Uterus (tissue), 4 donors: Measurements from ENCODE around the gene TPPP. TPM values are rescaled to one million over a fixed set of nuclear protein-coding genes. Genes with fewer than 3 reads are reported as not detected.

ENCODE experiments used
- DNase-seq, 2 donors: peaks; one replicate each; pipeline ENCODE4 v3.0.0-alpha.2; 2019 to 2020
- H3K27ac ChIP-seq, 2 donors: fragments of 200-600 bp; sonication (generic); 1 replicate in 1 of 2; 2 replicates in 1 of 2; pipeline ENCODE4 v1.5.1; 2016 to 2018
- H3K27me3 ChIP-seq, 2 donors: fragments of 200-600 bp; sonication (generic); one replicate each; pipeline ENCODE4 v1.5.1; 2018 to 2019; ENCODE audit warnings: control low read depth in 1 of 2
- H3K36me3 ChIP-seq, 2 donors: fragments of 200-600 bp; sonication (generic); one replicate each; pipeline ENCODE4 v1.5.1; 2019; ENCODE audit warnings: control low read depth in 1 of 2
- H3K4me1 ChIP-seq, 2 donors: fragments of 200-600 bp; sonication (generic); one replicate each; pipeline ENCODE4 v1.5.1; 2018 to 2019; ENCODE audit warnings: control low read depth in 1 of 2
- H3K4me3 ChIP-seq, 2 donors: fragments of 200-600 bp; sonication (generic); 1 replicate in 1 of 2; 2 replicates in 1 of 2; pipeline ENCODE4 v1.5.1; 2018 to 2019; ENCODE audit warnings: mild to moderate bottlenecking in 1 of 2
- H3K9me3 ChIP-seq, 2 donors: fragments of 200-600 bp; sonication (generic); one replicate each; pipeline ENCODE4 v1.5.1; 2019; ENCODE audit warnings: control low read depth in 1 of 2
- POLR2A ChIP-seq, 2 donors: fragments of 450-650 bp; IDR thresholded peaks; one replicate each; pipeline ENCODE4 v1.6.1; 2016; ENCODE audit warnings: antibody characterized with exemption in 2 of 2, mild to moderate bottlenecking in 1 of 2, moderate library complexity in 1 of 2
- intact Hi-C: fragments of 100-400 bp; cut with DNase I; formaldehyde crosslinking; loops from one replicate; pipeline ENCODE4 v1.15.1; 2023; ENCODE audit warnings: low total_unique reads
- total RNA-seq, 4 donors: library from RNA; depleted of rRNA in 3 of 4; stranded (reverse); fragments of >200 nt in 3 of 4; gene quantifications; one replicate each; pipeline versions ENCODE4 v1.1.0 to v1.2.4, GENCODE V29; 2014 to 2023
- TF ChIP-seq, protein P1 (sequence below), 4 experiments: fragments of 200-600 bp in 2 of 4; fragments of 450-650 bp in 2 of 4; sonication (generic) in 2 of 4; IDR thresholded peaks; one replicate each; pipeline ENCODE4 v1.5.1; 2016 to 2019; ENCODE audit warnings: antibody characterized with exemption in 4 of 4, mild to moderate bottlenecking in 2 of 4, moderate library complexity in 1 of 4
- donor health status: DM: yes; HTN: yes; CAD: no.

TPPP gene
- total RNA-seq, 4 donors from 2014 or later = 0.26 to 8.0 (median 1.0) TPM

DNA sequence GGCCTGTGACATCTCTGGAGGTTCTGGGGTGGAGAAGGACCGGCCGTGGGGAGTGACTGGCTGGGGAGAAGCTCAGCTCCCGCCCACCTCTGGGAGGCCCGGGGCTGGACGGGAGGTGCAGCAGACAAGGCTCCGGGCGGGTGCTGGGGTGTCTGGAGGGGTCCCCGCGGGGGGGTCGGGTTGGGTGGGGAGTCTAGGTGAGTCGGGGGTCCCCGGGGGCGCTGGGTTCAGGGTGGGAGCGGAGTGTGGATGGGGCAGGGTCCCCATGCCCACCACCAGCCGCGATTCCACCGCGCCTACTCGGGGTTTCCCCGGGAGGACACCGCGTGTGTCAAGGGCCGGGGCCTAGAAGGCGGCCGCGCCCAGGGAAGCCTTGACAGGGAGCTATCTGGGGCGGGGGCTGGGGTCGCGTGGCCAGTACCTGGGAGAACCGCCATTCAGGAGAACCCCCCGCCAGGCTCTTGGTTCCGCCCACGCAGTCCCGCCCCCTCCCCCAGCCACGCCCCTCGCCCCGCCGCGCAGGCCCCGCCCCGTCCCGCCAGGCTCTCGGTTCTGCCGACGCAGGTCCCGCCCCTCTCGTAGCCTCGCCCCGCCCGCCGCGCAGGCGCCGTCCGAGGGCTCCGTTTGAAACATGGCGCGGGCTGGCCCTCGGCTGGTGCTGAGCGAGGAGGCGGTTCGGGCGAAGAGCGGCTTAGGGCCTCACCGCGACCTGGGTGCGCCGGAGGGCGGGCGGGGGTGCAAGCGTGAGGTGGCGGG, 81.2 kb downstream of the TPPP start, which contains the start of gene CEP72:
CEP72 (plus strand) TSS at position 610 of the 756 bp plus-strand sequence; CDS start at position 632, 22 bp downstream.
- H3K4me1 ChIP-seq = no peaks in the 10 kb centered on the region
- peak within 1 kb of the TSS; percentile 51 to 69 for H3K4me3 ChIP-seq
- peak; percentile 87 to 90 for DNase-seq
- TF ChIP-seq POLR2A (IDR thresholded peaks at IDR 0.05) = no peak
- TF ChIP-seq, protein P1, sequence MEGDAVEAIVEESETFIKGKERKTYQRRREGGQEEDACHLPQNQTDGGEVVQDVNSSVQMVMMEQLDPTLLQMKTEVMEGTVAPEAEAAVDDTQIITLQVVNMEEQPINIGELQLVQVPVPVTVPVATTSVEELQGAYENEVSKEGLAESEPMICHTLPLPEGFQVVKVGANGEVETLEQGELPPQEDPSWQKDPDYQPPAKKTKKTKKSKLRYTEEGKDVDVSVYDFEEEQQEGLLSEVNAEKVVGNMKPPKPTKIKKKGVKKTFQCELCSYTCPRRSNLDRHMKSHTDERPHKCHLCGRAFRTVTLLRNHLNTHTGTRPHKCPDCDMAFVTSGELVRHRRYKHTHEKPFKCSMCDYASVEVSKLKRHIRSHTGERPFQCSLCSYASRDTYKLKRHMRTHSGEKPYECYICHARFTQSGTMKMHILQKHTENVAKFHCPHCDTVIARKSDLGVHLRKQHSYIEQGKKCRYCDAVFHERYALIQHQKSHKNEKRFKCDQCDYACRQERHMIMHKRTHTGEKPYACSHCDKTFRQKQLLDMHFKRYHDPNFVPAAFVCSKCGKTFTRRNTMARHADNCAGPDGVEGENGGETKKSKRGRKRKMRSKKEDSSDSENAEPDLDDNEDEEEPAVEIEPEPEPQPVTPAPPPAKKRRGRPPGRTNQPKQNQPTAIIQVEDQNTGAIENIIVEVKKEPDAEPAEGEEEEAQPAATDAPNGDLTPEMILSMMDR (IDR thresholded peaks at IDR 0.05) = no peak
- intact Hi-C loops = no loop called here
- no peaks in the 10 kb centered on the region for H3K9me3 ChIP-seq
- H3K27ac ChIP-seq = peak within 1 kb of the TSS in 1 of 2 donors; percentile 13
- H3K27me3 ChIP-seq = no peaks in the 10 kb centered on the region
- H3K36me3 ChIP-seq = no peaks in the 10 kb centered on the region

DNA sequence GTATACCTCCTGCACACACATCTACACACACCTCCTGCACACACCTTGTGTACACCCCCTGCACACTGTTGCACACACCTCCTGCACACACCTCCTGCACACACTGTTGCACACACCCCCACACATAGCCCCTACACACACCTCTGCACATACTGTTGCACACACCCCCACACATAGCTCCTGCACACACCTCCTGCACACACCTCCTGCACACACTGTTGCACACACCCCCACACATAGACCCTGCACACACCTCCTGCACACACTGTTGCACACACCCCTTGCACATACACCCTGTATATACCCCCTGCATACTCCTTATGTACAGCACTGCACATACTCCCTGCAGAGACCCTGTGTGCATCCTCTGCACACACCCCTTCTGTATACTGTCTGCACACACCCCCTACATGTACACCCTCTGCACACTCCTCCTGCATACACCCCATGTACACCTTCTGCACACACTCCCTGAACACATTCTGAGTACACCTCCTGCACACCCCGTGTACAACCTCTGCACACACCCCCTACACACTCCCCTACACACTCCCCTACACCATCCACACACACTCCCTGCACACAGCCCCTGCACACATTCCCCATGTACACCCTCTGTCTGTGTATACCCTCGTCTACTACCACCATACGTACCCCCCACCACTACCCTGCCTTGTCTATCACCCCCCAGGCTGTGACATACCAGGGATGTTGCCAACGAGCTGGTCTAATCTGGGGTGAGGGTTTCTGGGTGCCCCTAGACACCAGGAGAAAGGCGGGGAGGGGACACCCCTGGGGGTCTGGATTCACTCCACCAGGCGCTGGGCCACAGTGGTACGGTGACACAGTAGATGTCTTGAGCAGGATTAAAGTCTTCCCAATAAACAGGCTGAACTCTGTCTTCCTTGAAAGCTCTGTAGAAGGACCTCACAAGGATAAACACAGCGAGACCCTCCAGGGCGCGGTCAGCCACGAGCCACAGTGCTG, 82.1 kb downstream of the TPPP start:
- H3K27ac ChIP-seq = no peak overlapping the region
- no peaks in the 10 kb centered on the region for H3K36me3 ChIP-seq
- H3K9me3 ChIP-seq = no peaks in the 10 kb centered on the region
- intact Hi-C loops = no loop called here
- peak overlapping the region; percentile 51 to 69 for H3K4me3 ChIP-seq
- no peak for TF ChIP-seq POLR2A (IDR thresholded peaks at IDR 0.05)
- H3K27me3 ChIP-seq = no peaks in the 10 kb centered on the region
- DNase-seq = no peak
- no peaks in the 10 kb centered on the region for H3K4me1 ChIP-seq

DNA sequence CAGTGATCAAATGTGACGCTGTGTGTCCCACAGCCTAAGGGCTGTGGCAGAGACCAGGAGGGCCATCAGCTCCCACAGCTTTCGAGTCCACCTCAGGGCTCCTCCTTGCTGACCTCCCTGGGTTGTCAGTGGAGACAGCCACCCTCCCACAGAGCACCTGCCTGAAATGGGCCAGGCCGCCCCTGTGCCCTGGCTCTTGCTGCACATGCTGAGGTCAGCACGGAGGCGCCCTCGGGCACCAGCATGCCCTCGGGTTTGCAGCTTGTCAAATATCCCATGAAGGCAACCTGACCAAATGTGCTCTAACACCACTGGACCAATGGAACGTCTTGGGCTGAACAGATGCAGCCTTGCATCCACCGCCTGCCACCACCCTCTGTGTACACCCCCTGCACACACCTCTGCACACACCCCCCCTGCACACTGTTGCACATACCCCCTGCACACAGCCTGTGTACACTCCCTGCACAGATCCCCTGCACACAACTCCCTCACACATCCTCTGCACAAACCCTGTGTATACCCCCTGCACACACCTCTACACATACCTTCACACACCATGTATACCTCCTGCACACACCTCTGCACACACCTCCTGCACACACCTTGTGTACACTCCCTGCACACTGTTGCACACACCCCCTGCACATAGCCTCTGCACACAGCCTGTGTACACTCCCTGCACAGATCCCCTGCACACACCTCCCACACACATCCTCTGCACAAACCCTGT, 83.0 kb downstream of the TPPP start:
- no peaks in the 10 kb centered on the region for H3K27me3 ChIP-seq
- no peaks in the 10 kb centered on the region for H3K9me3 ChIP-seq
- no peak overlapping the region for H3K4me3 ChIP-seq
- intact Hi-C loops = no loop called here
- H3K4me1 ChIP-seq = no peaks in the 10 kb centered on the region
- TF ChIP-seq, protein P1 (IDR thresholded peaks at IDR 0.05) = no peak
- no peak for TF ChIP-seq POLR2A (IDR thresholded peaks at IDR 0.05)
- no peak for DNase-seq
- H3K27ac ChIP-seq = no peak overlapping the region
- H3K36me3 ChIP-seq = no peaks in the 10 kb centered on the region

Other genes with a start within 250 kb of the TPPP start
- gene SLC9A3, start 168.9 kb downstream of the TPPP start, total RNA-seq = 1 to 10 TPM in 3 of 4 donors, under 1 TPM in 1; 0.29 to 3.9 (median 2.6) TPM
- gene CEP72, start 81.0 kb downstream of the TPPP start, total RNA-seq = 10 to 100 TPM in 1 of 4 donors, 1 to 10 TPM in 2, under 1 TPM in 1; 0.26 to 11.9 (median 4.9) TPM
- gene ZDHHC11B, start 91.4 kb upstream of the TPPP start, total RNA-seq = 10 to 100 TPM in 1 of 4 donors, 1 to 10 TPM in 1, under 1 TPM in 2; under 0.01 to 15.1 (median 1.5) TPM
- gene ZDHHC11, start 157.6 kb upstream of the TPPP start, total RNA-seq = 10 to 100 TPM in 1 of 4 donors, 1 to 10 TPM in 2, not detected in 1; 1.8 to 14.4 (median 8.2) TPM
- 10 to 100 TPM; 31.0 to 53.9 (median 44.2) TPM for gene BRD9, start 199.4 kb upstream of the TPPP start, total RNA-seq
- 10 to 100 TPM in 1 of 4 donors, 1 to 10 TPM in 2, not detected in 1; 1.2 to 10.5 (median 1.3) TPM for gene TRIP13, start 199.5 kb upstream of the TPPP start, total RNA-seq